B cell (primary cell): ENCODE data around the gene GPATCH8. TPM values are rescaled to one million over a fixed set of nuclear protein-coding genes. Genes with fewer than 3 reads are reported as not detected.

ENCODE experiments used
- ATAC-seq: fragments of 200-7000 bp; cut with Tn5 transposase; one replicate; pipeline ENCODE4 v1.10.0; 2021; ENCODE audit warnings: low read depth, mild to moderate bottlenecking, moderate number of reproducible peaks, moderate library complexity
- CTCF ChIA-PET: fragments of 350-600 bp; sonication (Branson Sonifier 250); formaldehyde crosslinking; loops from one replicate; lab custom pipeline; 2021; ENCODE audit warnings: antibody characterized with exemption, inconsistent platforms; lab: Charles Lee
- POLR2A ChIA-PET: fragments of 350-600 bp; sonication (Branson Sonifier 250); formaldehyde crosslinking; loops from one replicate; lab custom pipeline; 2021; ENCODE audit warnings: antibody characterized with exemption; lab: Charles Lee
- DNase-seq: peaks from one replicate; pipeline ENCODE4 v3.0.0; 2013
- H2AFZ ChIP-seq: 2 replicates; pipeline ENCODE4 v1.6.1; 2012; ENCODE audit warnings: mild to moderate bottlenecking, low read depth, low read length; ENCODE audit not compliant: insufficient read depth, poor library complexity, severe bottlenecking
- H3K27ac ChIP-seq, 2 donors: 1 replicate in 1 of 2; 2 replicates in 1 of 2; pipeline ENCODE4 v1.5.1; 2012 to 2013; ENCODE audit warnings: low read length in 2 of 2, mild to moderate bottlenecking in 2 of 2, moderate library complexity in 1 of 2
- H3K27me3 ChIP-seq, 4 experiments: fragments of 200-600 bp in 1 of 4; sonication (generic) in 1 of 4; replicated peaks in 1 of 4; 1 replicate in 2 of 4; 2 replicates in 2 of 4; pipeline versions ENCODE4 v1.6.1 to v1.7.0; 2013 to 2016; ENCODE audit warnings: low read length in 3 of 4, mild to moderate bottlenecking in 2 of 4, mixed read lengths in 1 of 4, moderate library complexity in 1 of 4; ENCODE audit not compliant: insufficient read depth in 4 of 4, control insufficient read depth in 3 of 4; ENCODE audit errors: control extremely low read depth in 1 of 4
- H3K36me3 ChIP-seq, 2 experiments: replicated peaks in 1 of 2; 1 replicate in 1 of 2; 2 replicates in 1 of 2; pipeline versions ENCODE4 v1.6.1 to v1.7.1; 2013; ENCODE audit warnings: low read length in 1 of 2; ENCODE audit not compliant: insufficient read depth in 2 of 2, control insufficient read depth in 1 of 2; ENCODE audit errors: control extremely low read depth in 1 of 2, extremely low read depth in 1 of 2
- H3K4me1 ChIP-seq, 2 donors: fragments of 200-600 bp in 1 of 2; sonication (generic) in 1 of 2; 1 replicate in 1 of 2; 2 replicates in 1 of 2; pipeline versions ENCODE4 v1.5.1 to v1.6.1; 2013 to 2017; ENCODE audit warnings: low read length in 2 of 2; ENCODE audit not compliant: control insufficient read depth in 2 of 2, insufficient read depth in 2 of 2
- H3K4me2 ChIP-seq: replicated peaks from 2 replicates; pipeline ENCODE3; 2012; ENCODE audit warnings: mild to moderate bottlenecking, low read depth, low read length; ENCODE audit not compliant: poor library complexity, severe bottlenecking
- H3K4me3 ChIP-seq, 5 experiments: fragments of 200-600 bp in 1 of 5; sonication (generic) in 1 of 5; 1 replicate in 3 of 5; 2 replicates in 2 of 5; pipeline versions ENCODE4 v1.5.1 to v1.7.0; 2011 to 2016; ENCODE audit warnings: low read length in 4 of 5, mild to moderate bottlenecking in 4 of 5, low read depth in 2 of 5, control low read depth in 1 of 5, moderate library complexity in 1 of 5; ENCODE audit not compliant: insufficient read depth in 1 of 5; ENCODE audit errors: control extremely low read depth in 1 of 5, extremely low read depth in 1 of 5
- H3K79me2 ChIP-seq: fragments of 200-600 bp; sonication (generic); one replicate; pipeline ENCODE4 v1.6.0; 2016; ENCODE audit warnings: low read length; ENCODE audit not compliant: control insufficient read depth, insufficient read depth
- H3K9ac ChIP-seq: fragments of 200-600 bp; sonication (generic); 2 replicates; pipeline ENCODE4 v1.6.1; 2017; ENCODE audit warnings: mild to moderate bottlenecking, low read length, moderate library complexity
- H3K9me3 ChIP-seq, 3 donors: one replicate each; pipeline versions ENCODE4 v1.6.1 to v1.7.1; 2013; ENCODE audit warnings: low read length in 2 of 3; ENCODE audit not compliant: control insufficient read depth in 2 of 3, insufficient read depth in 1 of 3; ENCODE audit errors: control extremely low read depth in 1 of 3
- H4K20me1 ChIP-seq: 2 replicates; pipeline ENCODE4 v1.6.0; 2012; ENCODE audit warnings: mild to moderate bottlenecking, low read length; ENCODE audit not compliant: insufficient read depth, control insufficient read depth, poor library complexity, severe bottlenecking
- H3K27ac Mint-ChIP-seq: one replicate; pipeline ENCODE4 v1.8.0; 2021; ENCODE audit warnings: mixed read lengths
- H3K27me3 Mint-ChIP-seq: one replicate; pipeline ENCODE4 v1.8.0; 2021; ENCODE audit warnings: mixed read lengths
- H3K4me1 Mint-ChIP-seq: one replicate; pipeline ENCODE4 v1.8.0; 2021; ENCODE audit warnings: mixed read lengths
- H3K4me3 Mint-ChIP-seq: one replicate; pipeline ENCODE4 v1.8.0; 2021; ENCODE audit warnings: mixed read lengths
- H3K9me3 Mint-ChIP-seq: one replicate; pipeline ENCODE4 v1.8.0; 2022; ENCODE audit warnings: mixed read lengths; ENCODE audit not compliant: insufficient read depth
- CTCF ChIP-seq: fragments of 200-600 bp; IDR thresholded peaks from one replicate; pipeline ENCODE4 v1.8.0; 2022; ENCODE audit warnings: antibody characterized with exemption, mild to moderate bottlenecking
- EZH2 ChIP-seq: IDR thresholded peaks from 2 replicates; pipeline ENCODE4 v1.6.1; 2012; ENCODE audit warnings: borderline replicate concordance, low read depth, mild to moderate bottlenecking, moderate library complexity, low read length; ENCODE audit not compliant: insufficient read depth, poor library complexity, severe bottlenecking
- WGBS: methylation state at CpG from one replicate; pipeline ENCODE4 v1.1.5; 2013; ENCODE audit warnings: missing lambda C conversion rate; ENCODE audit not compliant: insufficient coverage; 5-methylcytosine and 5-hydroxymethylcytosine counted together
- intact Hi-C: fragments of 100-400 bp; cut with micrococcal nuclease; formaldehyde crosslinking; loops from one replicate; pipeline ENCODE4 v1.10.0; 2022
- polyA plus RNA-seq: library from polyadenylated mRNA; depleted of rRNA; stranded (reverse); fragments of >200 nt; gene quantifications from 2 replicates; pipeline ENCODE4 v1.2.3, GENCODE V29; 2012
- total RNA-seq, 2 donors: library from RNA; stranded (reverse); fragments of 120-200 nt in 1 of 2; gene quantifications; 1 replicate in 1 of 2; 2 replicates in 1 of 2; pipeline versions ENCODE4 v1.2.3 to v1.2.4, GENCODE V29; 2013 to 2022

Gene GPATCH8
- total and polyA plus RNA-seq, 2 donors (not counting 1 experiment from before 2014, with no cell fraction given), result 28.3 to 83.4 TPM

- peak overlapping the region; percentile 11 for H3K4me2 ChIP-seq
- H4K20me1 ChIP-seq, result no peaks in the 10 kb centered on the region
- Mint-ChIP-seq H3K27me3 (peaks cover 34% of the 10 kb centered on the region), H3K9me3 (no peaks in the 10 kb centered on the region), H3K4me1 (peaks cover 3% of the 10 kb centered on the region), H3K4me3 (no peak overlapping the region), H3K27ac (no peak overlapping the region)
- ChIA-PET POLR2A (interaction anchor here (0.5 kb wide), 1 partner anchor 150 kb away, joined by 3 read pairs; no protein-coding TSS in a partner anchor), CTCF (interaction anchor here (0.9 to 1.7 kb wide), 2 partner anchors 10 to 12 kb away, joined by 3 to 4 read pairs; partner anchors contain the start of gene FAM171A2)
- peaks cover 0 to 17% (median 0%) of the 10 kb centered on the region in 4 experiments for H3K27me3 ChIP-seq
- H3K4me1 ChIP-seq, result no peaks in the 10 kb centered on the region
- H3K4me3 ChIP-seq, result no peak overlapping the region
- no peak for TF ChIP-seq EZH2
- no peak for TF ChIP-seq CTCF
- DNase-seq (no peak), ATAC-seq (no peak)
- no peaks in the 10 kb centered on the region for H3K36me3 ChIP-seq
- no peak overlapping the region for H3K9ac ChIP-seq
- no peaks in the 10 kb centered on the region for H3K79me2 ChIP-seq
- intact Hi-C loops, result no loop called here
- H3K9me3 ChIP-seq, result no peaks in the 10 kb centered on the region
- WGBS, result 67% methylated on average over 19 of the region's 22 CpGs
- no peak overlapping the region for H2AFZ ChIP-seq
- no peak overlapping the region for H3K27ac ChIP-seq
Measured at GRCh38 chr17:44375196-44376017, 127.8 kb downstream of the GPATCH8 start.
